Activated T-cell treated with anti-CD3 and anti-CD28 coated beads for 24 hours (primary cell): ENCODE data around the gene MRPL14.
"Not testable (repeated sequence)": the region's sequence is repeated elsewhere in the genome, so short reads cannot be mapped to it uniquely, and the experiment has no call there.

ENCODE experiments used
- DNase-seq: peaks from one replicate; pipeline ENCODE4 v3.0.0-alpha.2; 2020; ENCODE audit warnings: low read depth

MRPL14 gene

DNA sequence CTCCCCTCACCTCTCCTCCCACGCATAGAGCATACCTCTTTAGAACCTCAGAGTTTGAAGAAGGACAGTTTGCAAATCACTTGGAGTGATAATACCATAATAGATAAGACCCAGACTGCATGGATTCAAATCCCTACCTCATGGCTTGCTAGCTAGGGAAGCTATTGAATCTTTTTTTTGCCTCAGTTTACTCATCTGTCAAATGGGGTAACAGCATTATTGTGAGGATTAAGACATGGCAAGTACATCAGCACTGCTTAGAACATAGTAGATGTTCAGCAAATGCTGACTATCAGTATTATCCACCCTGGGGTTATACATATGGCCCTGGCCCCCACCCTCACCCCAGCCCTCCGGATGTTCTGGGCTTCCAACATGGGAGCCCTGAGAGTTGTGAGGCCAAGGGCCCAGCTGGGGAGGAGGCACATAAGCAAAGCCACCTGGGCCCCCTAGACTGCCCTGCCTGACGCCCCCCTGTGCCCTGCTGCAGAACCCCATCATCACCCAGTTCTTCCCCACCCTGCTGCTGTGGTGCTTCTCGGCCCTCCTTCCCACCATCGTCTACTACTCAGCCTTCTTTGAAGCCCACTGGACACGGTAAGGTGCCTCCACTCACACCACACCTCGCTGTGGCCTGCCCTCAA is 22.2 kb upstream of the MRPL14 start:
- DNase-seq = no peak

DNA sequence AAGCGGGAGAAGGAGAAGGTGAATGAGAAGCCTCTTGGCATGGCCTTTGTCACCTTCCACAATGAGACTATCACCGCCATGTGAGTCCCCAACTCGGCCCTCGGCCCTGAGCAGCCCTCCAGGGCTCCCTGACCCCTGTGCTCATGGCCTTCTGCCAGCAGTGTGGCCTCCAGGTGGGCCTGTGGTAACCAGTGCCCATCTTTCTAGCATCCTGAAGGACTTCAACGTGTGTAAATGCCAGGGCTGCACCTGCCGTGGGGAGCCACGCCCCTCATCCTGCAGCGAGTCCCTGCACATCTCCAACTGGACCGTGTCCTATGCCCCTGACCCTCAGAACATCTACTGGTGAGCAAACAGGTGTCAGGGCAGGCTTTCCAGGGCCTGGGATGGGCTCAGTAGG is 21.1 kb upstream of the MRPL14 start:
- DNase-seq = no peak

DNA sequence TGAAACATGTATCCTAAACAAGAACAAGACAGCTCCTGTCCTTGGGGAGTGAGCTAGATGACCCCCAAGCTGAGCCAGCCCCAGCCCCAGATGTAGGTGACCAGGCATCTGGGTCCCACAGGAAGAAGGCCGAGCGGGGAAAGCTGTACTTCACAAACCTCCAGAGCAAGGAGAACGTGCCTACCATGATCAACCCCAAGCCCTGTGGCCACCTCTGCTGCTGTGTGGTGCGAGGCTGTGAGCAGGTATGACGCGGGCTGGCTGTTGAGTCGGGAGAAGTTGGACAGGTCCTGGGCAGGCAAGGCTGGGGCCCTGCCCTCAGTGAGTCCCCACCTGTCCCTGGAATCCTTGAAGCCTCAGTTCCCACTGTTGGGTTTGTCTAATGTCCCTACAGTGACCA is 20.0 kb upstream of the MRPL14 start:
- no peak for DNase-seq

DNA sequence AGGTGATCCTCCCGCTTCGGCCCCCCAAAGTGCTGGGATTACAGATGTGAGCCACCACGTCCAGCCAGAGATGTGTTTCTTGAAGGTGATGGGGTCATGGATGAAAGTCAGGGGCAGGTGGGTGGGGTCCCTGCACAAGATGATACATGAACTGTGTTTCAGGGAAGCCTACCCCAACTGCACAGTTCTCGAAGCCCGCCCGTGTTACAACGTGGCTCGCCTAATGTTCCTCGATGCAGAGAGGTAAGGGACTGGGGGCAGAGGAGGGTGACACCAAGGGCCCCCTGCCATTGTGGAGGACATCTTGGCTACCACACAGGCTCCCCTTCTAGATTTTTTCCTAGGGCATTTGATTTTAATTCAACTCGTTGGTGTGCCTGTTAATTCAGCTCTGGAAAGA is 19.4 kb upstream of the MRPL14 start:
- no peak for DNase-seq

DNA sequence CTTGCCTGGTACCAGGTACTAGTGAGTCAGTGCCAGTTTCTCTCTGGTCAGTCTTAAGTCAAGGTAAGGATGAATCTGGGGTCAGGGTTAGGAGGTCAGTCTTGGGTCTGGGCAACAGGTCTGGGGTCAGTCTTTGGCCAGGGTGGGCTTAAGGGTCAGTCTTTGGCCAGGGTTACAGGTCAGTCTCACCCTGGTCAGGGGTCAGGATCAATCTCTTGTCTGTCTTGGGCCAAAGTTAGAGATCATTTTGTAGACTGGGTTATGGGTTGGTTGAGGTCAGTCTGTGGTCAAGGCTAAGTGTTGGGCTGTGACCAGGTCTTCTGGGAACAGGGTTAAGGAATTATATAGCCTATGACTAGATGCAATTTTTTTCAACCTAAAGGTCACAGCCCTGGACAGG is 18.6 kb upstream of the MRPL14 start:
- no peak for DNase-seq

DNA sequence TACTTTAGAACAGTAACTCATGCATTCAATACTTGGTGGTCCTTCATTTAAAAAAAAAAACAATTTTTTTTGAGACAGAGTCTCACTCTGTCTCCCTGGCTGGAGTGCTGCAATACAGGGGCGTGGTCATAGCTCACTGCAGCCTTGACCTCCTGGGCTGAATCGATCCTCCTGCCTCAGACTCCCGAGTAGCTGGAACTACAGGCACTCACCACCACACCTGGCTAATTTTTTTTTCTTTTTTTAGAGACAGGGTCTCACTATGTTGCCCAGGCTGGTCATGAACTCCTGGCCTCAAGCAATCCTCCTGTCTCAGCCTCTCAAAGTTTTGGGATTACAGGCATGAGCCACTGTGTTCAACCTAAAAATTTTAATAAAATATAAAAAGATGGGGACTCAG is 17.3 kb upstream of the MRPL14 start:
- not testable (repeated sequence) for DNase-seq

DNA sequence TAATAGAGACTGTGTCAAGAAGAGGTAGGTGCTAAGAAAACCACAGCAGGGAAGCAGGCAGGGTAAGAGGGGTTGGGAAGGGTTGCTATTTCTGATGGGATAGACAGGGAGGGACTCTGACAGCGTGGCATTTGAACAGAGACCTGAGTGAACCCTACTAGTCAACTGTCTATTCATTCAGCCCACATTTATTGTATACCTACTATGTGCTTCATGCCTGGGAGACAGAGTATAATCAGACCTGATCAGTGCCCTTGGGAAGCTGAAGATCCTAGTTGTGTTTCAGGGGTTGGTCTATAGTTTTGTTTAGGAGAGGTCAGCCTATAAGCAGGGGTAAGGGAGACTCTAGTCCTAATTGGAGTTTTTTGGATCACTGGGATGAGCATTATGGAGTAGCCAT is 16.5 kb upstream of the MRPL14 start:
- DNase-seq = no peak

DNA sequence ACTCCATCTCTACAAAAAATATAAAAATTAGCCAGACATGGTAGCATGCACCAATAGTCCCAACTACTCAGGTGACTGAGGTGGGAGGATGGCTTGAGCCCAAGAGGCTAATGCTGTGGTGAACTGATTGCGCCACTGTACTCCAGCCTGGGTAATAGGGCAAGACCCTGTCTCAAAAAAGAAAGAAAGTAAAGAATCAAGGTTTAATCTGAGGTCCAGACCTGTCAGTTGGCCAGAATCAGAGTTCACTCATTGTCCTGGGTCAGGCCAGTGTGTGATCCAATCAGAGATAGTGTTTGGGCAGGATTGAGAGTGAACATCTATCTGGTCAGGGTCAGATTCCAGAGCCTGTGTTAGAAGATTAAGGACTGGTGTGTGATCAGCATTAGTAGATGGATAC is 15.6 kb upstream of the MRPL14 start:
- DNase-seq = no peak

DNA sequence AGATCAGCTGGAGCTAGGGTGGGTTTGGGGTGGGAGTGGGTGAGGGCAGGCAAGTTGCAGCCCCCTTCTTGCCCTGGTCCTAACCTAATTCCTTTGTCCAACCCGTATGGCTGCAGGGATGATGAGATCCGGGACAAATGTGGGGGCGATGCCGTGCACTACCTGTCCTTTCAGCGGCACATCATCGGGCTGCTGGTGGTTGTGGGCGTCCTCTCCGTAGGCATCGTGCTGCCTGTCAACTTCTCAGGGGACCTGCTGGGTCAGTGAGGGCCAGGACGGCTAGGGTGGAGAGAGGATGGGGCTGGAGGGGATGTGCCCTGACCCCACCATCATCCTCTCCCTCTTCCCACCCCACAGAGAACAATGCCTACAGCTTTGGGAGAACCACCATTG is 12.1 kb upstream of the MRPL14 start:
- no peak for DNase-seq

DNA sequence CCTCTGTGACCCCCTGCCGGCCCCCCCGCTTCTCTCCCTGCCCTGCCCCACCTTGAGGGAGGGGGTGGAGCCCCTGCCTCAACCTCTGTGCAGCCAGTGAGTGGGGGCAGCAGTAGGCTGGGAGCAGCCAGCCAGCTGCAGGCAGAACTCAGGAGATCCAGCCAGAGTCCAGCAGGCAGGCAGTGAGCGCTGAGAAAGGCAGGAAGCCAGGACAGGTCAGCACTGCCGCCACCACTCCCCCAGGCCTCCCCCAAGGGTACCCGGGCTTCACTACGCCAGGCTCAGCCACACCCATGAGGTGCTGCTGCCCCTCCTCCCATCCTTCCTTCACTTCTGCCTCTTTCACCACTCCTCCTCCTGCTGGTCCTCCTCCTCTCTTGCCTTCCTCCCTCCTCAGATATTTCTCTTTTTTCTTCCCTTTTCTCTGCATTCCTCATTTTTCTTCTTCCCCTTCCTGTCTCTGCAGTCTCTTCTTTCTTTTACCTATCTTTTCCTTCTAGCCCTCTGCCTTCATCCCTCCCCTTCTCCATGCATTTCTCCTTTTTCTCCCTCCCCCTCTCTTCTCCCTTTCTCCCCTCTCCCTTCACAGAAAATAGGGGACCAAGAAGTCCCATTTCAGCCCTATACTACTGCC is 11.6 kb upstream of the MRPL14 start:
- DNase-seq = no peak

DNA sequence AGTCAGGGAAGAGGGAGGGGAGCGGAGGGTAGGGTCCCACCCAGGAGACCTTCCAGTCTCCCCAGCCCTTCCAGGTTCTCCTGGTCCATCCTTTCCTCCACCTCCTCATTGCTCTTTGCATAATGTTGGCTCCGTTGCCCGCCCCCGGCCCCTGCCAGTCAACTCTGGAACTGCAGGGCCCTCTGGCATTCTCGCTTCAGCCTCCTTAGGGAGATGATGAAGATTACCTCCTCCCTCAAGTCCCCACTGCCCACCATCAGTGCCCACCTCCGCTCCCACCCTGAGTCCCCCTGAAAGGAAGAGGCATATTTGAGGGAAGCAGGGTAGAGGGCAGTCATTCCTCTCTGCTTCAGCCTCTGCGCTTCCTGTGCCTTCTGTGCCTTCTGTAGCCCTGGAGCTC is 8.6 kb upstream of the MRPL14 start:
- no peak for DNase-seq

DNA sequence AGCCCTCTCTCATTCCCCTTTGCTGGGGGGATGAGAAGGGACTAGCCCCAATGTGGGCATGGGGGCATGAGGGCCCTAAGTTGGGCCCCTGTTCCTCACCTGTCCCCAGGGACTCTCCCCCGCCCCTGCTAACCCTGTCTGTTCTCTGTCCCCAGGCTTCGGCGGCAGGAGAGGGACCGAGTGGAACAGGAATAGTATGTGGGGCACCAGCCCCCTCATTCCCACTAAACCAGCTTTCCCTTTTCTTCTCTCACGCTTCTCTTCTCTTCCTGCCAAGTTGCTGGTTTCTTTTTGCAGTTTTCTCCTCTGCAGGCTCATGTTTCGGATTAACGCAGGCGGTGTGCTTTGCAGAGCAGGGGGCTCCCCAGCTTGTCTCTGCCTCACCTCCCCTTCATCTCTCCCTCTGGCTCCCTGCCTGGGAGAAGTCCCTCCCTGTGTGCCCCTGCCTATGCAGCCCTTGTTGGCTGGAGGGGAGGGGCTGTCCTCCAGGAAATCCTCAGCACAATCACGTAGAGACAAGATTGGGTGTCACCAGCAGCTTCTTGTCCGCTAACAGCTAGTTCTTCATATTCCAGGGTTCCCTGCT is 8.0 kb upstream of the MRPL14 start:
- no peak for DNase-seq

DNA sequence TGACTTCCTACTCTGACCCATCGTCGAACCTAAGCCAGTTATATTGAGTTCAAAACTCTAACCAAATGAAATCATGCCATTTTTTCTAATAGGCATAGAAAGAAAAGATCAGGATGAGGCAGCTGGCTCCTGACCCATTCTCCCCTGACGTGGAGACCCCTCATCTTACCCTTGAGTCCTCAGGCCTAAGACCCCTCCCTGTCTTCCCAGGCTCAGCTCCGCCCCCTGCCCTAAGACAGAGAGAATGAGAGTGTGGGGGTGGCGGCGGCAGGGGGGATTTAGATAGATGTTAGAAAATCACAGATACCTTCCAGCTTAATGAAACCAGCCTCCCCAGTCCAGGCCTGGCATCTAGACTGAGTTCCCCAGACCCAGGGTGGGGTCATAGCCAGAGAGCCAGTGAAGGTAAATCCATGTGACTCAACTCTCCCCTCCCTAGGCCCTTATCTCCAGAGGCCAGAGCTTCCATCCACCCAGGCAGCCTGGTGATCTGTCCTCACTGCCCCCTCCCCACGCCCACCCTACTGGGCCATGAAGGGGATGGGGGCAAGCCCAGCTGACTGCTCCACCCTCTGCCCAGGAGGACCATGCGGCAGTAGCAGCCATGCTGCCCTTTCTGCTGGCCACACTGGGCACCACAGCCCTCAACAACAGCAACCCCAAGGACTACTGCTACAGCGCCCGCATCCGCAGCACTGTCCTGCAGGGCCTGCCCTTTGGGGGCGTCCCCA is 6.9 kb upstream of the MRPL14 start:
- no peak for DNase-seq

DNA sequence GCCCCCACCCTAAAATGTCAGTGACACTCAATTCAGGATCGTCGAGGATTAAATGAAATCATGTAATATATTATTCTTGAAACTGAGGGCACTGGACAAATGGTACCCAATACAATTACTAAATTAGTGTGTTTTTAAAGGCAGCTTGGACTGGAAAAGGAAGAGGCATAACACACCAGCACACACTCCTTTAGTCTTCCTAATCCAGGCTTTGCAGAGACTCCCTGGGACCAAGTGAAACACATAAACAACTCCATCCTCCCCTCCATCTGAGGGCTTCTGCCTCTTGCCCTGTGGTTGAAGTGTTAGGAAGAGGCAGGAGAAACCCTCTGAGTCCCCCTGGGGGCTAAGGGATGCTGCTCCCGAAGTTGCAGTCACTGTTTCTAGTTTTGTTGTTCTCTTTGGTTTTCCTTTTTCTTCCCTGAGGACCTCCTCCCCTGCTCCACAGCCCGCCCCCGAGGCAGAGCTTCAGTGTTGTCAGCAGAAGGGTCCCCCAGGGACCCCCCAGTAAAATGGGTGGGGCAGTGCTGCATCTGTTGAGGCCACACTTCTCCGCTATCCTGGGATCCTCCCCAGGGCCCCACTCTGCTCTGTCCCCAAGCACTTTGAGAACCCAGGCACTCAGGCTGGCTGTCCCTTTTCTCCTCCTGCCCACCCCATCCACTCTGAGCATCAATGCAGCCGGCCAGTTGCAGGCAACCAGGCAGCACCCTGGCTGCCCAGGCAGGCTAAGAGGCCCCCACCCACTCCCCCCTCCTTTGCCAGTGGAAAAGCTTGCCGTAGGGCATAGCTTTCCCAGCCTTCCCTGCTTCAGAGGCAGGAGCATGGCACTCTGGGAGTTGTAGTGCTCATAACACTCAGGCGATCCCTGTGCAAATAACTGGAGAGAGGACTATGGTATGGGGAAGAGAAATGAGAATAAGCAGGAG is 6.0 kb upstream of the MRPL14 start:
- no peak for DNase-seq

DNA sequence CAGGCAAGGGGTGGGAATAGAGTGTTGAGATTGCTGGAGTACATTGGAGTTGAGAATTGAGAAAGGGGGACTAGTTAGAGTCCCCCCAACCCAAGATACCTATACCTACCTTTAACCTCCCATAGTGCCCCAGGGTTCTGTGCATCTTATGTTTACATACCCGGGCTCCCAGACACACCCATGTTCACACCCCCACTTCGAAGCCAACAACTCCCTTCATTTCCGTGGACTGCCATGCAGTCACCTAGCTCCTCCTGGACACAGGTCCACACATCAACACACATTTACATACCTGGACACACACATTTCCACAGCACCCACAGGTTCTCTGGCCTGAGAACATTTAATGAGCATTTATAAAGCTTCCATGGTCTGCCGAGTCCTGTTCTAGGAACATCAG is 5.2 kb upstream of the MRPL14 start:
- DNase-seq = no peak

DNA sequence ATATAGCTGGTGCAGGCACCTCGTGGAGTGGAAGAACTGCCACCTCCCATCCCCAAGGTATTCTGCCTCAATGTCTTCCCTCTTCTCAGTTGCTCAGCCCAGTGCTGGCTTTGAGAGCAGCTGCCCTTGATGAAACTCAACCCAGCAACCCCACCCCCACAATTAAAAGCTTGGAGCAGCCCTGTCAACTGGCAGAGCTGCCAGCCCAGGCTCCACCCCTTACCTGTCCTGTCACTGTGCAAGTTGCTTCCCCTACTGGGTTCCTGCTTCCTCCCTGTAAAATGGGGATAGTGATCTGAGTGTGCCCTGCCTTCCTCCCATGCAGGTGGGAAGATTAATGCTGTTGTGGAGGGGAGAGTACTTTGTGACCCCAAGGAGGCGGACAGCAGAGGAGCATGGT is 4.6 kb upstream of the MRPL14 start:
- DNase-seq = no peak

DNA sequence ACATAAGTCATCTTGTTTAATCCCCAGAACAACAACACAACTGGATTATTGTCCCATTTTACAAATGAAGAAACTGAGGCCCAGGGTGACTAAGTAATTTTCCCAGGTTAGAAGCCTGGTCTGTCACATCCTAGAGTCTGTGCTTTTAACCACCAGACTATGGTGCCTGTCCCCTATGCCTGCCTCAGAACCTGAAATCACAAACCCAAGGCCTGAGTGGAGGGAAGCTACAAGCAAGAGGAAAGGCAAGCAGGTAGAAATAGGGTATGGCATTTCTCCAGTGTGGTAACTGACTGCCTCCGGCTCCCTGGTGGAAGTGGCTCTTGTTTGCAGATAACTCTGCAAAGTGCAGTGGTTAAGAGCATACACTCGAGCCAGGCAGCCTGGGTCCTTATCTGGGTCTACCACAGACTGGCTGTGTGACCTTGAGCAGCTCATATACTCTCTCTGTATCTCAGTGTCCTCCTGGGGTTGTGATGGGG is 2.6 kb upstream of the MRPL14 start:
- no peak for DNase-seq

DNA sequence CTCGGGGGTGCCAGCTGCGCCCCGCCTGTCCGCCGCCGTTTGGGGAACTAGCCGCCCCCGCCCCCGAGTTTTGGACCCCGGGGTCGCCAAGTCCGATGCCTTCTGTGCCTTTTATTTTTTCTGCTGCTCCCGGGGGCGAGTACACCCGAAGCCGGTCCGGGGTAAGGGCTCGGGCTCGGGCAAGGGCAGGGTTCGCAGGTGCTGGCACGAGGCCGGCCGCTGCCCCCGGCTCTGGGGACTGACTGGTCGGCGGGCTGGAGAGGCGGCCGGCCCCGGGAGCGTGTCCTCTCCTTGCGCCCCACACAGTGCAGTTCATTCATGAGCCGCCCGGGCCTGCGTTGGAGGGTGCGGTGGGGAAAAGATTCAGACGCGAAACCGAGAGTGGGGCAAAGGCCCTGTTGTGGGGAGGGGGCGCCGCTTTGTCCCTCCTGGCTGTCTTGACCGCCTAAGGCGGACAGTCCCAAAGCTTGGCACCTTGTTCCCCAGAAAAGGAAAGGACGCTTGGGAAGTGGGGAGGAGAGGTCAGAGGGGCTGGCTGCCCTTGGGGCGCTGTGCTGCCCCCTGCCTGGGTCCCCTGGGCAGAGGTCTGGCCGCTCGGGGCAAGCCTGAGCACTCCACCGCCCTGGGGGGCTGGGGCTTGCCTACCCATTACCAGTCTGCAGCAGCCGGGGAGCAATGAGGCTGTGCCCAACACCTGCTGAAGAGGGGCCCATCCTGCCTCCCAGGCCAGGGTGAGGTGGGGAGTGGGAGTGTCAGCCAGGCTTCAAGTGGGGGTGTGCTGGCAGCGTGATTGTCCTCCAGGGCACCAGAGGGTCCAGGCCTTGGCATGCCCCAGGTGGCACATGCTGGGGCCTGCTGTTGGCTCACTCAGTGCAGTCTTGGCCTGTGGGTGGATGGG is 1.0 kb upstream of the MRPL14 start:
- no peak for DNase-seq

DNA sequence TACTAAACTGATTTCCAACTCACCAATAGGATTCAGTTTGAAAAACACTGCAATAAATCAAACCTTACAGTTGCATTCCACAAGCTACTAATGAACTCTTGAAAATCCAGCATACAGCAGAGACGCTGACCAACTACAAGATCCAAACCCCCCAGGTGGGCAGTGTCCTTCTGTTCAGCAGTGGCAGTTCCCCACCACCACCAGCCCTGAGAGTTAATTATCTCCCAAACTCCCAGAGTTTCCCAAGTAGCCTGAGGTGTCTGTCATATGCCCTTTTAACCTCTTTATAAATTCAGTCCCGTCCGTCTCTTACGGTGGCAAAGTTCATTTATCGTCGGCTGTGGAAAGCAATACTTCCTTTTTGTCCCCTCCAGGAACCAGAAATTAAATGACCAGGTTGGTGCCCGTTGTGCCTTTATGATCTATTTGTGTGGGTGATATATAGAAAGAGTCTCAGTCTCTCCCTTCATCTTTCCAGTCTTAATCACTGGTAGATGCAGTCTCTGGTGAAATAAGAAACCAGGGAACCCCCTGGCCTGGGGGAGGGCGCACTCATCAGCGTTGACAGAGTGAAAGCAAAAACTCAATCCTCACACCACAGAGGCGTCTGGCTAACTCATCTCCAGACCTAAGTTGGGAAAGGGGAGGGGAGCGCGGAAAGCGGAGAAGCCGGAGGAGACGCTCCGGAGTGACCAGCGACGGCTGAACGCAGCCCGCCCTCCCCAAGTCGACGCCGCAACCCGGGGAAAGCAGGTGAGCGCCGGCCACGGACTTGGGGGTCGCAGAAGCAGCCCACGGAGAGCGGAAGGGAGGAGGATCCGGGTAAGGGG is 717 bp downstream of the MRPL14 start:
- DNase-seq = peak; percentile 75

DNA sequence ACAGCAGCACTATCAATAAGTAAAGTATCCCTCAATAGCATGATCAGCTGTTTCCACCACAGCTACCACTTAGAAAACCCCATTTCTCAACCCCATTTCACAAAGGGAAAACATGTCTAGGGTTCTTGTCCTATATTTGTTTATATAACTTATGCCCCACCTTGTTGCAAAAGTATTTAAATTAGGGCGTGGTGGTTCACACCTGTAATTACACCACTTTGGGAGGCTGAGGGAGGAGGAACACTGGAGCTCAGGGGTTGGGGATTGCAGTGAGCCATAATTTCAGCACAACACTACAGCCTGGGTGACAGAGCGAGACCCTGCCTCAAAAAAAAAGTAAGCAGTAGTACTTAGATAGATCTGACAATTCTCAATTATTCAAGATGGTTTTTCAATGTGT is 3.7 kb downstream of the MRPL14 start:
- DNase-seq = no peak
